A549 (cell line): ENCODE results near the gene EFNA5. TPM values are rescaled to one million over a fixed set of nuclear protein-coding genes. Genes with fewer than 3 reads are reported as not detected.

Experiments used
- ATAC-seq, 2 experiments: fragments of 200-7000 bp in 1 of 2; fragments of >200 bp in 1 of 2; cut with Nextera tagmentation in 1 of 2; cut with Tn5 transposase in 1 of 2; 3 replicates each; pipeline versions ENCODE4 v1.8.0 to v1.9.1; 2018 to 2020; ENCODE audit warnings: mild to moderate bottlenecking in 1 of 2, moderate library complexity in 1 of 2
- CTCF ChIA-PET: fragments of 300-600 bp; sonication (Branson Sonifier 250); formaldehyde crosslinking; extraction: SDS; loops from one replicate; lab custom pipeline; 2021; ENCODE audit warnings: antibody characterized with exemption, inconsistent platforms; lab: Yijun Ruan, JAX
- POLR2A ChIA-PET: fragments of 350-600 bp; formaldehyde crosslinking; extraction: SDS; loops from one replicate; lab custom pipeline; 2021; ENCODE audit warnings: antibody characterized with exemption, inconsistent platforms; lab: Yijun Ruan, JAX
- DNase-seq, 2 experiments: peaks; one replicate each; pipeline versions ENCODE4 v3.0.0 to v3.0.0-alpha.2; 2011 to 2016; ENCODE audit warnings: low read depth in 1 of 2, low spot score in 1 of 2
- FAIRE-seq: peaks from 2 replicates; lab custom pipeline; 2011; peaks lifted over from hg19 to GRCh38; lab: Jason Lieb, UNC
- H3K27ac ChIP-seq, 2 experiments: fragments of >200 bp; sonication (Bioruptor Twin); formaldehyde crosslinking; 3 replicates each; pipeline ENCODE4 v1.5.1; 2016 to 2017
- H3K4me1 ChIP-seq: fragments of >200 bp; sonication (Bioruptor Twin); formaldehyde crosslinking; 3 replicates; pipeline ENCODE4 v1.6.1; 2016
- H3K4me2 ChIP-seq: fragments of >200 bp; sonication (Bioruptor Twin); formaldehyde crosslinking; 3 replicates; pipeline ENCODE4 v1.6.1; 2016
- H3K4me3 ChIP-seq: fragments of >200 bp; sonication (Bioruptor Twin); formaldehyde crosslinking; 3 replicates; pipeline ENCODE4 v1.5.1; 2016
- H3K9me3 ChIP-seq: fragments of >200 bp; sonication (Bioruptor Twin); formaldehyde crosslinking; 3 replicates; pipeline ENCODE4 v1.6.1; 2016
- CBX8 ChIP-seq: fragments of 200-600 bp; sonication (generic); IDR thresholded peaks from 2 replicates; pipeline ENCODE4 v1.6.1; 2016
- CEBPB ChIP-seq, 2 experiments: fragments of >200 bp in 1 of 2; sonication (Bioruptor Twin) in 1 of 2; formaldehyde crosslinking in 1 of 2; IDR thresholded peaks; 2 replicates each; pipeline ENCODE4 v1.6.1; 2012 to 2016
- CHD4 ChIP-seq: fragments of 200-600 bp; sonication (generic); IDR thresholded peaks from 2 replicates; pipeline ENCODE4 v1.6.1; 2016; ENCODE audit warnings: antibody characterized with exemption, mild to moderate bottlenecking, borderline replicate concordance
- EHMT2 ChIP-seq: fragments of 200-600 bp; sonication (generic); IDR thresholded peaks from 2 replicates; pipeline ENCODE4 v1.6.1; 2016; ENCODE audit warnings: antibody characterized with exemption, low read depth, mild to moderate bottlenecking, moderate library complexity
- ESRRA ChIP-seq: fragments of 150-350 bp; IDR thresholded peaks from 2 replicates; pipeline ENCODE4 v1.6.1; 2014; ENCODE audit warnings: mild to moderate bottlenecking, low read length, borderline replicate concordance
- FOSL2 ChIP-seq, 2 experiments: fragments of 450-650 bp in 1 of 2; fragments of >200 bp in 1 of 2; sonication (Bioruptor Twin) in 1 of 2; formaldehyde crosslinking; IDR thresholded peaks; 2 replicates each; pipeline versions ENCODE4 v1.5.0 to v1.6.1; 2016 to 2020; ENCODE audit warnings: mild to moderate bottlenecking in 1 of 2, moderate library complexity in 1 of 2
- HDAC2 ChIP-seq: fragments of 200-600 bp; sonication (generic); IDR thresholded peaks from 2 replicates; pipeline ENCODE4 v1.6.1; 2016
- HEYL ChIP-seq: fragments of 250-450 bp; sonication (Bioruptor Pico); IDR thresholded peaks from 2 replicates; pipeline ENCODE4 v1.8.0; 2021; ENCODE audit warnings: mild to moderate bottlenecking, moderate library complexity
- HMGXB4 ChIP-seq: fragments of 250-450 bp; sonication (Bioruptor Pico); IDR thresholded peaks from 2 replicates; pipeline ENCODE4 v1.5.0; 2021; ENCODE audit warnings: mild to moderate bottlenecking, moderate library complexity, borderline replicate concordance
- HOXA7 ChIP-seq: fragments of 250-450 bp; sonication (Bioruptor Pico); IDR thresholded peaks from 2 replicates; pipeline ENCODE4 v1.5.0; 2020; ENCODE audit warnings: mild to moderate bottlenecking, moderate library complexity
- HOXB13 ChIP-seq: fragments of 250-450 bp; sonication (Bioruptor Pico); IDR thresholded peaks from 2 replicates; pipeline ENCODE4 v1.5.0; 2020; ENCODE audit warnings: low read depth, mild to moderate bottlenecking, moderate library complexity
- JUN ChIP-seq, 2 experiments: fragments of >200 bp; sonication (Bioruptor Twin); formaldehyde crosslinking; IDR thresholded peaks; 2 replicates in 1 of 2; 3 replicates in 1 of 2; pipeline ENCODE4 v1.6.1; 2016 to 2017
- JUNB ChIP-seq: fragments of >200 bp; sonication (Bioruptor Twin); formaldehyde crosslinking; IDR thresholded peaks from 2 replicates; pipeline ENCODE4 v1.6.1; 2016
- KDM5A ChIP-seq: fragments of 200-600 bp; sonication (generic); IDR thresholded peaks from 2 replicates; pipeline ENCODE4 v1.6.1; 2016; ENCODE audit warnings: antibody characterized with exemption, mild to moderate bottlenecking
- MAFK ChIP-seq: fragments of 450-650 bp; IDR thresholded peaks from 2 replicates; pipeline ENCODE4 v1.6.1; 2014; ENCODE audit not compliant: partially characterized antibody
- MAZ ChIP-seq: fragments of 150-350 bp; IDR thresholded peaks from 2 replicates; pipeline ENCODE4 v1.6.1; 2014; ENCODE audit warnings: antibody characterized with exemption, low read depth, low read length, borderline replicate concordance
- NR3C1 ChIP-seq: fragments of >200 bp; sonication (Bioruptor Twin); formaldehyde crosslinking; IDR thresholded peaks from 3 replicates; pipeline ENCODE4 v1.6.1; 2017
- POLR2A ChIP-seq: IDR thresholded peaks from 2 replicates; pipeline ENCODE4 v1.6.1; 2012; ENCODE audit warnings: mild to moderate bottlenecking, low read length
- RNF2 ChIP-seq: fragments of 200-600 bp; sonication (generic); IDR thresholded peaks from 2 replicates; pipeline ENCODE4 v1.6.1; 2016; ENCODE audit warnings: low read depth, mild to moderate bottlenecking, antibody characterized with exemption, moderate library complexity, borderline replicate concordance
- TFCP2L1 ChIP-seq: fragments of 250-450 bp; sonication (Bioruptor Pico); IDR thresholded peaks from 2 replicates; pipeline ENCODE4 v1.5.0; 2021; ENCODE audit warnings: mild to moderate bottlenecking
- ZC3H11A ChIP-seq: fragments of 450-650 bp; IDR thresholded peaks from 2 replicates; pipeline ENCODE4 v1.6.1; 2014; ENCODE audit warnings: antibody characterized with exemption, mild to moderate bottlenecking
- ZFP36 ChIP-seq: fragments of 450-650 bp; IDR thresholded peaks from 2 replicates; pipeline ENCODE4 v1.6.1; 2014; ENCODE audit warnings: borderline replicate concordance; ENCODE audit not compliant: partially characterized antibody
- ZNF302 ChIP-seq: fragments of 250-450 bp; sonication (Bioruptor Pico); IDR thresholded peaks from 2 replicates; pipeline ENCODE4 v1.9.0; 2021; ENCODE audit warnings: inconsistent platforms, mild to moderate bottlenecking, moderate library complexity
- WGBS: methylation state at CpG from one replicate; pipeline ENCODE4 v1.1.6; 2017; ENCODE audit errors: missing lambda C conversion rate; 5-methylcytosine and 5-hydroxymethylcytosine counted together
- polyA plus RNA-seq, 4 experiments: library from polyadenylated mRNA; depleted of rRNA in 3 of 4; stranded (reverse); fragments of >200 nt; fragmentation: RNase III in 1 of 4; extraction: RNeasy Plus Mini Kit Qiagen cat#74134 plus additional on column Dnase treatment in 1 of 4; gene quantifications; 2 replicates in 3 of 4; 3 replicates in 1 of 4; pipeline ENCODE4 v1.2.3, GENCODE V29; 2011 to 2017
- TF ChIP-seq, protein P1 (sequence below): IDR thresholded peaks from 2 replicates; pipeline ENCODE4 v1.6.1; 2012; ENCODE audit warnings: low read depth, borderline replicate concordance
- TF ChIP-seq, protein P2 (sequence below): fragments of >200 bp; sonication (Bioruptor Twin); formaldehyde crosslinking; IDR thresholded peaks from 3 replicates; pipeline ENCODE4 v1.6.1; 2016
- TF ChIP-seq, protein P3 (sequence below): fragments of >200 bp; sonication (Bioruptor Twin); formaldehyde crosslinking; IDR thresholded peaks from 3 replicates; pipeline ENCODE4 v1.5.1; 2016

The EFNA5 gene
- polyA plus RNA-seq, 2 of the 4 experiments (the other 2 are of a cell fraction), result 8.5 to 20.7 TPM

DNA sequence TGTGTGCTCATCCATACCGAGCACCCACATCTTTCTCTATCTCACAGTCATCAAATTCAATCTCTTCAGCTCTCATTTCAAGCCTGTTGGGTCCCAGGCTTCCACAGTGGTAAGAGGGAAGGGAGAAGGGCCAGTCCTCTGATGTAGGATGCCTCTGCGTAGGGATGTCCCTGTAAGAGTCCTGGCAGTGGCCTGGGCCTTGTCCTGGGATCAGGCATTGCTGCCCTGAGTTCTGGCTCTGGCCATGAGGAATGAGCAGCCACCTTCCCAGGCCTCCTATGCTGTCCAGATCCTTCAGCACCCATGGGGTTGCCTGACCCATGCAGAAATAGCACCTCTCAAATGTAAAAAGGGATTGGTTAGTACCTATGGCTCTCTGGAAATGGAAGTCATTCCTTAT, 121.2 kb downstream of the EFNA5 start:
- peak in 1 of 2 experiments; percentile 14; a peak in 3 of 6 replicates for ATAC-seq
- Histone ChIP-seq H3K4me3 (no peak overlapping the region), H3K4me2 (no peak overlapping the region), H3K27ac (peak overlapping the region in 1 of 2 experiments; percentile 33; a peak in 2 of 6 replicates), H3K4me1 (peaks cover 55% of the 10 kb centered on the region), H3K9me3 (no peaks in the 10 kb centered on the region)
- WGBS, result 96% methylated on average over 2 of the region's 2 CpGs
- no peak for FAIRE-seq
- TF ChIP-seq JUNB (no peak), POLR2A (no peak), RNF2 (no peak), CHD4 (no peak), JUN (IDR thresholded peaks at IDR 0.05) (no peak), ESRRA (no peak), MAFK (no peak), CBX8 (no peak), NR3C1 (no peak), HEYL (no peak), MAZ (no peak), KDM5A (no peak), FOSL2 (IDR thresholded peaks at IDR 0.05) (no peak), FOSL2 (CRISPR knock-in tag; IDR thresholded peaks at IDR 0.05) (no peak), HOXA7 (CRISPR knock-in tag) (no peak)
- TF ChIP-seq, protein P1, sequence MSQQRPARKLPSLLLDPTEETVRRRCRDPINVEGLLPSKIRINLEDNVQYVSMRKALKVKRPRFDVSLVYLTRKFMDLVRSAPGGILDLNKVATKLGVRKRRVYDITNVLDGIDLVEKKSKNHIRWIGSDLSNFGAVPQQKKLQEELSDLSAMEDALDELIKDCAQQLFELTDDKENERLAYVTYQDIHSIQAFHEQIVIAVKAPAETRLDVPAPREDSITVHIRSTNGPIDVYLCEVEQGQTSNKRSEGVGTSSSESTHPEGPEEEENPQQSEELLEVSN, result no peak
- TF ChIP-seq, protein P2, sequence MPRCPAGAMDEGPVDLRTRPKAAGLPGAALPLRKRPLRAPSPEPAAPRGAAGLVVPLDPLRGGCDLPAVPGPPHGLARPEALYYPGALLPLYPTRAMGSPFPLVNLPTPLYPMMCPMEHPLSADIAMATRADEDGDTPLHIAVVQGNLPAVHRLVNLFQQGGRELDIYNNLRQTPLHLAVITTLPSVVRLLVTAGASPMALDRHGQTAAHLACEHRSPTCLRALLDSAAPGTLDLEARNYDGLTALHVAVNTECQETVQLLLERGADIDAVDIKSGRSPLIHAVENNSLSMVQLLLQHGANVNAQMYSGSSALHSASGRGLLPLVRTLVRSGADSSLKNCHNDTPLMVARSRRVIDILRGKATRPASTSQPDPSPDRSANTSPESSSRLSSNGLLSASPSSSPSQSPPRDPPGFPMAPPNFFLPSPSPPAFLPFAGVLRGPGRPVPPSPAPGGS, result no peak
- TF ChIP-seq, protein P3, sequence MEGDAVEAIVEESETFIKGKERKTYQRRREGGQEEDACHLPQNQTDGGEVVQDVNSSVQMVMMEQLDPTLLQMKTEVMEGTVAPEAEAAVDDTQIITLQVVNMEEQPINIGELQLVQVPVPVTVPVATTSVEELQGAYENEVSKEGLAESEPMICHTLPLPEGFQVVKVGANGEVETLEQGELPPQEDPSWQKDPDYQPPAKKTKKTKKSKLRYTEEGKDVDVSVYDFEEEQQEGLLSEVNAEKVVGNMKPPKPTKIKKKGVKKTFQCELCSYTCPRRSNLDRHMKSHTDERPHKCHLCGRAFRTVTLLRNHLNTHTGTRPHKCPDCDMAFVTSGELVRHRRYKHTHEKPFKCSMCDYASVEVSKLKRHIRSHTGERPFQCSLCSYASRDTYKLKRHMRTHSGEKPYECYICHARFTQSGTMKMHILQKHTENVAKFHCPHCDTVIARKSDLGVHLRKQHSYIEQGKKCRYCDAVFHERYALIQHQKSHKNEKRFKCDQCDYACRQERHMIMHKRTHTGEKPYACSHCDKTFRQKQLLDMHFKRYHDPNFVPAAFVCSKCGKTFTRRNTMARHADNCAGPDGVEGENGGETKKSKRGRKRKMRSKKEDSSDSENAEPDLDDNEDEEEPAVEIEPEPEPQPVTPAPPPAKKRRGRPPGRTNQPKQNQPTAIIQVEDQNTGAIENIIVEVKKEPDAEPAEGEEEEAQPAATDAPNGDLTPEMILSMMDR, result no peak
- POLR2A ChIA-PET, result no interaction called here
- DNase-seq, result no peak
- CTCF ChIA-PET, result interaction anchor here (4.9 kb wide), 1 partner anchor 22 kb away, joined by 27 read pairs; no protein-coding TSS in a partner anchor

DNA sequence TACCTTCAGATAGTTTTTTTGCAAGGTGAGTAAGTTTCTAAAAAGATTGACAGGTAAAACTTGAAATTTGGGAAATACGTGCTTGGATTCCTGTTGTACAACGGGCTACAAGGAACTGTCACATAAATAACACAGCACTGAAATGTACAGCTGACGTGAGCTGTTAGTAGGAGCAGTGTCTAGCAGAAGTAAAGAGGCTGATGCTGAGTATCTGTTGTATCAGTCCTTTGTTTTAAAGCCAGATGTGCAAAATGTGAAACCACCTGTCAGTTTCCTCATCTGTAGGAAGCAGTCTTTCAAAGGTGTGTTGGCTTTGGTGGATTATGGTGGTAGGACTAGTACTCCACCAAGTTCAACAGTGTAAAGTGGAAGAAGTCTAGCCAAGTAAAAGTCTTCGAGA, 122.3 kb downstream of the EFNA5 start:
- DNase-seq (no peak), FAIRE-seq (no peak), ATAC-seq (no peak)
- no peaks in the 10 kb centered on the region for H3K9me3 ChIP-seq
- 0 out of 6 replicates have a peak overlapping the region, but pooled peaks of 1 of the 2 experiments have one; percentile 27 for H3K27ac ChIP-seq
- 93% methylated on average over 4 of the region's 4 CpGs for WGBS
- peaks cover 63% of the 10 kb centered on the region for H3K4me1 ChIP-seq
- CTCF ChIA-PET, result no interaction called here
- TF ChIP-seq JUNB (no peak), TFCP2L1 (CRISPR knock-in tag) (no peak), ZNF302 (no peak), HMGXB4 (CRISPR knock-in tag) (no peak), MAZ (no peak), CEBPB (IDR thresholded peaks at IDR 0.05) (no peak), ZFP36 (no peak), NR3C1 (no peak), CBX8 (no peak), HOXB13 (no peak), ZC3H11A (no peak), HDAC2 (no peak), EHMT2 (no peak)
- H3K4me2 ChIP-seq, result no peak overlapping the region
- POLR2A ChIA-PET, result no interaction called here
- H3K4me3 ChIP-seq, result no peak overlapping the region
